Neural progenitor cell (in vitro differentiated cells): ENCODE results near the gene GAB3. TPM values are rescaled to one million over a fixed set of nuclear protein-coding genes. Genes with fewer than 3 reads are reported as not detected.

Experiments
- DNase-seq: peaks from one replicate; pipeline ENCODE4 v3.0.0-alpha.2; 2016; ENCODE audit warnings: low spot score
- H2AFZ ChIP-seq: fragments of 200-600 bp; sonication (generic); replicated peaks from 2 replicates; pipeline ENCODE4 v1.6.1; 2016; ENCODE audit warnings: antibody characterized with exemption
- H3F3A ChIP-seq: fragments of 200-600 bp; sonication (generic); 2 replicates; pipeline ENCODE4 v1.6.1; 2016; ENCODE audit warnings: antibody characterized with exemption, low read depth
- H3K27ac ChIP-seq: fragments of 200-600 bp; sonication (generic); 2 replicates; pipeline ENCODE4 v1.5.1; 2016; ENCODE audit warnings: mild to moderate bottlenecking
- H3K27me3 ChIP-seq: fragments of 200-600 bp; sonication (generic); 2 replicates; pipeline ENCODE4 v1.6.1; 2016; ENCODE audit warnings: mild to moderate bottlenecking, moderate library complexity
- H3K36me3 ChIP-seq: fragments of 200-600 bp; sonication (generic); 2 replicates; pipeline ENCODE4 v1.5.1; 2016
- H3K4me1 ChIP-seq: fragments of 200-600 bp; sonication (generic); 2 replicates; pipeline ENCODE4 v1.6.1; 2016; ENCODE audit warnings: mixed run types
- H3K4me2 ChIP-seq: fragments of 200-600 bp; sonication (generic); 2 replicates; pipeline ENCODE4 v1.6.1; 2016
- H3K4me3 ChIP-seq: fragments of 200-600 bp; sonication (generic); 2 replicates; pipeline ENCODE4 v1.5.1; 2016
- H3K79me2 ChIP-seq: fragments of 200-600 bp; sonication (generic); 2 replicates; pipeline ENCODE4 v1.6.1; 2016; ENCODE audit warnings: low read depth
- H3K9ac ChIP-seq: fragments of 200-600 bp; sonication (generic); 2 replicates; pipeline ENCODE4 v1.6.1; 2016
- H3K9me3 ChIP-seq: fragments of 200-600 bp; sonication (generic); 2 replicates; pipeline ENCODE4 v1.5.1; 2016; ENCODE audit warnings: low read depth
- H4K20me1 ChIP-seq: fragments of 200-600 bp; sonication (generic); 2 replicates; pipeline ENCODE4 v1.6.1; 2016; ENCODE audit warnings: low read depth
- H3K27ac Mint-ChIP-seq: 3 replicates; pipeline ENCODE4 v1.8.0; 2021; ENCODE audit warnings: mixed read lengths
- H3K27me3 Mint-ChIP-seq: 2 replicates; pipeline ENCODE4 v1.8.0; 2022; ENCODE audit warnings: low read depth, mild to moderate bottlenecking, inconsistent platforms, moderate library complexity, mixed read lengths; ENCODE audit not compliant: insufficient read depth
- H3K36me3 Mint-ChIP-seq: 3 replicates; pipeline ENCODE4 v1.8.0; 2021; ENCODE audit warnings: mixed read lengths
- H3K4me1 Mint-ChIP-seq: 3 replicates; pipeline ENCODE4 v1.8.0; 2021; ENCODE audit warnings: mixed read lengths
- H3K4me3 Mint-ChIP-seq: 3 replicates; pipeline ENCODE4 v1.8.0; 2021; ENCODE audit warnings: mild to moderate bottlenecking, moderate library complexity, mixed read lengths
- H3K9me3 Mint-ChIP-seq: 3 replicates; pipeline ENCODE4 v1.8.0; 2020; ENCODE audit warnings: mixed read lengths
- EZH2 ChIP-seq: fragments of 200-600 bp; sonication (generic); IDR thresholded peaks from 2 replicates; pipeline ENCODE4 v1.6.1; 2017; ENCODE audit warnings: antibody characterized with exemption, mild to moderate bottlenecking, moderate library complexity
- EZH2phosphoT487 ChIP-seq: fragments of 200-600 bp; sonication (generic); IDR thresholded peaks from 2 replicates; pipeline ENCODE4 v1.6.1; 2017; ENCODE audit warnings: antibody characterized with exemption
- total RNA-seq: library from RNA; depleted of rRNA; stranded (reverse); fragments of >200 nt; gene quantifications from 2 replicates; pipeline ENCODE4 v1.2.3, GENCODE V29; 2015; ENCODE audit warnings: low replicate concordance
- TF ChIP-seq, protein P1 (sequence below): fragments of 200-600 bp; sonication (generic); IDR thresholded peaks from 2 replicates; pipeline ENCODE4 v1.5.1; 2017; ENCODE audit warnings: antibody characterized with exemption, mild to moderate bottlenecking

Gene GAB3
- total RNA-seq, 1 donor from 2014 or later: not detected

DNA sequence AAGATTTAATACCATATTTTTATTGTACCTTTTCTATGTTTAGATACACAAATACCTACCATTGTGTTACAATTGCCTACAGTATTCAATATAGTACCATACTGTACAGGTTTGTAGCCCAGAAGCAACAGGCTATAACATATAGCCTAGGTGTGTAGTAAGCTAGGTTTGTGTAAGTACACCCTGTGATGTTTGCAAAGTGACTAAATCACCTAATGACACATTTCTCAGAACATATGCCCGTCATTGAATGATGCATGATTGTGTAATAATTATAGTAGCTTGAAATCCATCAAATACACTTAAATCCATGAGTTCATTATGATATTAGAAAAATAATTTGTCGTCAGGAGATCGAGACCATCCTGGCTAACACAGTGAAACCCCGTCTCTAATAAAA lies 30.8 kb downstream of the GAB3 start:
- no peak overlapping the region for H3K4me3 ChIP-seq
- H3K27me3 ChIP-seq: no peaks in the 10 kb centered on the region
- no peak overlapping the region for H2AFZ ChIP-seq
- Mint-ChIP-seq H3K36me3 (no peaks in the 10 kb centered on the region), H3K27ac (no peak overlapping the region), H3K27me3 (no peaks in the 10 kb centered on the region), H3K4me3 (no peak overlapping the region), H3K4me1 (no peaks in the 10 kb centered on the region), H3K9me3 (peaks cover 12% of the 10 kb centered on the region)
- H4K20me1 ChIP-seq: no peaks in the 10 kb centered on the region
- DNase-seq: no peak
- no peak overlapping the region for H3K27ac ChIP-seq
- no peaks in the 10 kb centered on the region for H3F3A ChIP-seq
- no peaks in the 10 kb centered on the region for H3K79me2 ChIP-seq
- H3K9me3 ChIP-seq: no peaks in the 10 kb centered on the region
- no peaks in the 10 kb centered on the region for H3K4me1 ChIP-seq
- H3K4me2 ChIP-seq: no peak overlapping the region
- no peaks in the 10 kb centered on the region for H3K36me3 ChIP-seq
- TF ChIP-seq EZH2phosphoT487 (no peak), EZH2 (no peak)
- TF ChIP-seq, protein P1, sequence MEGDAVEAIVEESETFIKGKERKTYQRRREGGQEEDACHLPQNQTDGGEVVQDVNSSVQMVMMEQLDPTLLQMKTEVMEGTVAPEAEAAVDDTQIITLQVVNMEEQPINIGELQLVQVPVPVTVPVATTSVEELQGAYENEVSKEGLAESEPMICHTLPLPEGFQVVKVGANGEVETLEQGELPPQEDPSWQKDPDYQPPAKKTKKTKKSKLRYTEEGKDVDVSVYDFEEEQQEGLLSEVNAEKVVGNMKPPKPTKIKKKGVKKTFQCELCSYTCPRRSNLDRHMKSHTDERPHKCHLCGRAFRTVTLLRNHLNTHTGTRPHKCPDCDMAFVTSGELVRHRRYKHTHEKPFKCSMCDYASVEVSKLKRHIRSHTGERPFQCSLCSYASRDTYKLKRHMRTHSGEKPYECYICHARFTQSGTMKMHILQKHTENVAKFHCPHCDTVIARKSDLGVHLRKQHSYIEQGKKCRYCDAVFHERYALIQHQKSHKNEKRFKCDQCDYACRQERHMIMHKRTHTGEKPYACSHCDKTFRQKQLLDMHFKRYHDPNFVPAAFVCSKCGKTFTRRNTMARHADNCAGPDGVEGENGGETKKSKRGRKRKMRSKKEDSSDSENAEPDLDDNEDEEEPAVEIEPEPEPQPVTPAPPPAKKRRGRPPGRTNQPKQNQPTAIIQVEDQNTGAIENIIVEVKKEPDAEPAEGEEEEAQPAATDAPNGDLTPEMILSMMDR: no peak
- H3K9ac ChIP-seq: no peak overlapping the region

DNA sequence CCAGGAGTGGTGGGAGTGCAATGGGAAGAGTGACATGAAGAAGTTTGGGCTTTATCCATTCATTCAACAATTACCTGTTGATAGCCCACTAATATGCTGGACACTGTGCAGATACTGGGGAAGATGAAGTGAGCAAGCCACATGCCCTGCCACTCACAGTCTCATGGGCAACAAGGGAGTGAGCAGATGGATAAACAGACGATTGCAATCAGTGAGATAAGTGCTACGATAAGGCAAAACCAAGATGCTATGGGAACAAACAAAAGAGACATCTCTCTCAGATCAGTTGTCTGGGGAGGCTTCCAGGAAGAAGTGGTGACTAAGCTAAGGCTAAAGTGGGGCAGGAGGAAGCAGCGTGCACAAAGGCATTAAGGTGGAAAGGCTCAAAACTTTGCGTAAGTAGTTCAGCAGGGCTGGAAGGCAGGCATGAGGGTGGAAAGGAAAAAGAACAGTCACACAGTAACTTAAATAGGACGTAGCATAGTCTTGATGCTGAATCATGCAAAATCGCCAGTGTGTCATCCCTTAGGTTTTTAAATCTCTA lies 31.7 kb downstream of the GAB3 start:
- Histone ChIP-seq H3K9ac (no peak overlapping the region), H3K27me3 (no peaks in the 10 kb centered on the region), H3K36me3 (no peaks in the 10 kb centered on the region), H3K4me1 (no peaks in the 10 kb centered on the region), H3K4me3 (no peak overlapping the region), H3K27ac (no peak overlapping the region), H2AFZ (no peak overlapping the region), H3K9me3 (no peaks in the 10 kb centered on the region), H3K4me2 (no peak overlapping the region), H4K20me1 (no peaks in the 10 kb centered on the region), H3F3A (no peaks in the 10 kb centered on the region), H3K79me2 (no peaks in the 10 kb centered on the region)
- H3K9me3 Mint-ChIP-seq: peaks cover 9% of the 10 kb centered on the region
- H3K27me3 Mint-ChIP-seq: no peaks in the 10 kb centered on the region
- H3K4me1 Mint-ChIP-seq: no peaks in the 10 kb centered on the region
- no peak for TF ChIP-seq EZH2phosphoT487
- TF ChIP-seq, protein P1: no peak
- no peak for TF ChIP-seq EZH2
- no peak for DNase-seq
- H3K4me3 Mint-ChIP-seq: no peak overlapping the region
- H3K36me3 Mint-ChIP-seq: no peaks in the 10 kb centered on the region
- no peak overlapping the region for H3K27ac Mint-ChIP-seq

DNA sequence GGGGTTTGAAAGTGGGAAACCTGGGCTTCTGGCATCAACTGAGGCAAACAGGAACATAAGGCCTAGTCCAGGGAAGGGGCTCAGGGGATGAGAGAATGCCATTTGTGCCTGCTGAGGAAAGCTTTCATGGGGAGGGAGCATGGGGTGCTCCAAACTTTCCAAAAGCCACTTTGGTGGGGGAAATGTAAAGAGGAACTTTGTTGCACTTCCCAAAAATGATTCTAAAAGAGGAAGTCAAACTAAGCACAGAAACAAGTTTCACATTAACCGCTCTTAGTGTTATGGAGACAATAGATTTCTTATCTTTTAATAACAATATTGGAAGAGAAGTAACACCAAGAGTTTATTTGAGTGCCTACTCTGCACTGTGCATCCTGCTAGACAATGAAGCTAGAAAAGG lies 32.3 kb downstream of the GAB3 start:
- Histone ChIP-seq H3F3A (no peaks in the 10 kb centered on the region), H4K20me1 (no peaks in the 10 kb centered on the region), H2AFZ (no peak overlapping the region), H3K9ac (no peak overlapping the region), H3K4me1 (no peaks in the 10 kb centered on the region), H3K36me3 (no peaks in the 10 kb centered on the region), H3K4me2 (no peak overlapping the region), H3K27me3 (no peaks in the 10 kb centered on the region), H3K4me3 (no peak overlapping the region), H3K27ac (no peak overlapping the region), H3K9me3 (no peaks in the 10 kb centered on the region), H3K79me2 (no peaks in the 10 kb centered on the region)
- Mint-ChIP-seq H3K27ac (no peak overlapping the region), H3K4me3 (no peak overlapping the region), H3K9me3 (peaks cover 9% of the 10 kb centered on the region), H3K27me3 (no peaks in the 10 kb centered on the region), H3K36me3 (no peaks in the 10 kb centered on the region), H3K4me1 (no peaks in the 10 kb centered on the region)
- DNase-seq: no peak
- TF ChIP-seq, protein P1: no peak
